G401 (cell line): Measurements from ENCODE around the gene TPM4. TPM values are rescaled to one million over a fixed set of nuclear protein-coding genes. Genes with fewer than 3 reads are reported as not detected.

Experiments used
- DNase-seq: peaks from one replicate; pipeline ENCODE4 v3.0.0-alpha.2; 2015; ENCODE audit warnings: low spot score
- in situ Hi-C: cut with HindIII; loops from 2 replicates; pipeline ENCODE4 v1.10.0; 2016; ENCODE audit warnings: low sequenced_read_pairs, mixed read lengths
- total RNA-seq: library from RNA; depleted of rRNA; stranded (reverse); fragments of >200 nt; shearing (Covaris generic); gene quantifications from 2 replicates; pipeline ENCODE4 v1.2.3, GENCODE V29; 2014

Gene TPM4
- total RNA-seq, 1 experiment from 2014 or later, result 385 TPM

- in situ Hi-C loops, result loop anchor here (5.0 kb wide), 1 partner anchor 87 kb away; no protein-coding TSS in a partner anchor
- DNase-seq, result no peak
Observed at GRCh38 chr19:16040642-16041041, 35.7 kb upstream of the TPM4 start.

DNA sequence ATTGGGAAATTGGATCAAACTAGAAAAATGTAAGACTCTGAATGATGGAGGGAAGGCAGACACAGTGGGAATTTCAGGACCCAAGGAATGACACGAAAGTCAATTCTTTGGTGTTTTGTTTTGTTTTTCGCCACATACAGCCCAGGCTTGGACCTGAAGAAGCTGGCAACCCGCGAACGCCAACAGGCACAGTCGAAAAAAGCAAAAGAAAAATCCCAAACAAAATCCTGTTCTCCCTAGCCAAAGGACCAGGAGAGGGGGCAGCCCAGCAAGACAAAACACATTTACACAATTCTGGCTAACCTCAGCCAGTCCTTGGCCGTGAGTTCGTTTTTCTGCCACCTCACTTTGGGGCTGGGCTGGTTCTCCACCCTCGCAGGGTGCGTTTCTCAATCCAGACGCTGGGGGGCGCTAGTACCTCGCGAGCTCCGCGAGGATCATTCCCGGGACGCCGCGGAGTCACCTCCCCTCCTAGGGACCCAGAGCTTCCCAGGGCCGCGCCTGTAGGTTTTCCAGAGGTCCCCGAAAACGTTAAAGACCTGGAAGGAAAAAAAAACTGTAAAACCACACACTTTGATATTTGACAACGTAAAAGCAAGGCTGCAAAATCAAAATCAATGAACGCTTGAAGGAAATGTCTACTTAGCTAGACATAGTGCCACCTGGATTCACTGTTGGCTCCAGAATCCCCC lies 34.9 kb upstream of the TPM4 start:
- DNase-seq, result peak; percentile 77
- in situ Hi-C loops, result loop anchor here (5.0 kb wide), 1 partner anchor 86 kb away; no protein-coding TSS in a partner anchor

DNA sequence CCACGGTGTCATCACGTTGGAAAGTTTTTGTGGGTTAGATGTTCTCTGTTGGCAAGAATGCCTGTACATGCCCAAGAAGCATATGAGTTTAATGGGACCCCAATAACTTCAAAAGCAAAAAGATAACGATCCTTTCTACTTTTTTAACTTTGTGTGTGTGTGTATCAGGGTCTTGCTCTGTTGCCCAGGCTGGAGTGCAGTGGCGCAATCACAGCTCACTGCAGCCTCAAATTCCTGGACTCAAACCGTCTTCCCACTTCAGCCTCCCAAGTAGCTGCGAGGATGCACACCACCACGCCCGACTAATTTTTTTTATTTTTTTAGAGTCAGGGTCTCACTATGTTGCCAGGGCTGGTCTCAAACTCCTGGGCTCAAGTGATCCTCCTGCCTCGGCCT lies 34.3 kb upstream of the TPM4 start:
- DNase-seq, result no peak
- in situ Hi-C loops, result loop anchor here (5.0 kb wide), 1 partner anchor 85 kb away; no protein-coding TSS in a partner anchor

GRCh38 chr19:16042533-16043085 lies 33.7 kb upstream of the TPM4 start:
- no peak for DNase-seq
- in situ Hi-C loops, result loop anchor here (5.0 kb wide), 1 partner anchor 85 kb away; no protein-coding TSS in a partner anchor

DNA sequence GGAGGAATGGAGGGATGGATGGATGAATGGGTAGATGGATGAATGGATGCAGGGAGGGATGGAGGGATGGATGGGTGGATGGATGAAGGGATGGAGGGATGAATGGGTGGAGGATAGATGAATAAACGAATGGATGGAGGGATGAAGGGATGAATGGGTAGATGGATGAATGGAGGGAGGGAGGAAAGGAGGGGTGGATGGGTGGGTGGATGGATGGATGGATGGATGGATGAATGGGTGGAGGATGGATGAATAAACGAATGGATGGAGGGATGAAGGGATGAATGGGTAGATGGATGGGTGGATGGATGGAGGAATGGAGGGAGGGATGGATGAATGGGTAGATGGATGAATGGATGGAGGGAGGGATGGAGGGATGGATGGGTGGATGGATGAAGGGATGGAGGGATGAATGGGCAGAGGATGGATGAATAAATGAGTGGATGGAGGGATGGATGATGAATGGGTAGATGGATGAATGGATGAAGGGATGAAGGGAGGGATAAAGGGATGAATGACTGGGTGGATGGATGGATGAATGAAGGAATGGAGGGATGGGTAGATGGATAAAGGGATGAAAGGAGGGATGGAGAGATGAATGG lies 33.0 kb upstream of the TPM4 start:
- in situ Hi-C loops, result loop anchor here (5.0 kb wide), 1 partner anchor 84 kb away; no protein-coding TSS in a partner anchor
- no peak for DNase-seq

DNA sequence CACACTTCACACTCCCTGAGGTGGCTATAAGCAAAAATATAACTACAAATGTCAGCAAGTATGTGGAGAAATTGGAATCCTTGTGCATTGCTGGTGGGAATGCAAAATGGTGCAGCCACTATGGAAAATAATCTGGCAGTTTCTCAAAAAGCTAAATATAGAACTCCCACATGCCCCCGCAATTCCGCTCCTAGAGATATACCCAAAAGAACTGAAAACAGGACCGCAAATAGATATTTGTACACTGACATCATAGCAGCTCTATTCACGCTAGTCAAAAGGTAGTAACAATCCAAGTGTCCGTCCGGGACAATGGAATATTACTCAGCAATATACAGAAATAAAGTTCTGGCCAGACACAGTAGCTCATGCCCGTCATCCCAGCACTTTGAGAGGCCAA lies 31.5 kb upstream of the TPM4 start:
- DNase-seq, result no peak
- in situ Hi-C loops, result loop anchor here (5.0 kb wide), 1 partner anchor 83 kb away; no protein-coding TSS in a partner anchor

GRCh38 chr19:16045171-16045570 lies 31.1 kb upstream of the TPM4 start:
- no peak for DNase-seq
- in situ Hi-C loops, result no loop called here

DNA sequence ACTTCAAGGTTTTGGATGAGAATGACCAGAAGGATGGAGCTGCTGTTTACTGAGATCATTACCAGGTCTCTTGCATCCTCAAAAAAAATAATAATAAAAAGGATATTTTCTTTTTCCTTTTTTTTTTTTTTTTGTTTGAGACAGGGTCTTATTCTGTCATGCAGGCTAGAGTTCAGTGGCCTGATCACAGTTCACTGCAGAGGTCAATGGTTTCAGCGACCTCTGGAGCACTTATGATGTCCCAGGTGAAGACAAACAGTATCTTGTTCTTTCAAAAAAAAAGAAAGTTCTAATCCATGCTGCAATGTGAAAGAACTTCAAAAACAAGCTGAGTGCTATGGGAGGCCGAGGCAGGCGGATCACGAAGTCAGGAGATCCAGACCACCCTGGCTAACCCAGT lies 30.4 kb upstream of the TPM4 start:
- no peak for DNase-seq
- in situ Hi-C loops, result no loop called here

GRCh38 chr19:16048583-16048982 lies 27.7 kb upstream of the TPM4 start:
- no peak for DNase-seq
- in situ Hi-C loops, result no loop called here

- in situ Hi-C loops, result no loop called here
- peak; percentile 25 for DNase-seq
Observed at GRCh38 chr19:16051254-16052025, 24.9 kb upstream of the TPM4 start.

DNA sequence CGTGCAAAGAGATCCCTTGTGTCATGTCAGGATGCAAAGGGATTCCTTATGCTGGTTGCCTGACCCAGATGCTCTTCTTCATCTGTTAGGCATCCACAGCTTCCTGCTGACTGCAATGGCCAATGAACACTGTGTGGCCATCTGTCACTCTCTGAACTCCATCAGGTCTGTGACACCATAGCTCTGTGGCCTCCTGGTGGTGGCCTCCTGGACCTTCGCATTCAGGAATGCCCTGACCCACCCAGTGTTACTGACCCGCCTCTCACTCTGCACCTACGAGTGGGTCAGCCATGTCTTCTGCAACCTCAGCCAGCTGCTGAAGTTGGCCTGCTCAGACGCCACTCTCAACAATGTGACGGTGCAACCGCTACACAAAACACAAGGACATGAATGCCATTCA lies 23.9 kb upstream of the TPM4 start:
- DNase-seq, result peak; percentile 26
- in situ Hi-C loops, result no loop called here

- in situ Hi-C loops, result no loop called here
- DNase-seq, result no peak
Observed at GRCh38 chr19:16057062-16057461, 19.2 kb upstream of the TPM4 start.

GRCh38 chr19:16060294-16060693 lies 16.0 kb upstream of the TPM4 start:
- in situ Hi-C loops, result no loop called here
- no peak for DNase-seq

GRCh38 chr19:16061943-16062342 lies 14.4 kb upstream of the TPM4 start:
- DNase-seq, result no peak
- in situ Hi-C loops, result no loop called here

- no peak for DNase-seq
- in situ Hi-C loops, result no loop called here
Observed at GRCh38 chr19:16062789-16063188, 13.5 kb upstream of the TPM4 start.

DNA sequence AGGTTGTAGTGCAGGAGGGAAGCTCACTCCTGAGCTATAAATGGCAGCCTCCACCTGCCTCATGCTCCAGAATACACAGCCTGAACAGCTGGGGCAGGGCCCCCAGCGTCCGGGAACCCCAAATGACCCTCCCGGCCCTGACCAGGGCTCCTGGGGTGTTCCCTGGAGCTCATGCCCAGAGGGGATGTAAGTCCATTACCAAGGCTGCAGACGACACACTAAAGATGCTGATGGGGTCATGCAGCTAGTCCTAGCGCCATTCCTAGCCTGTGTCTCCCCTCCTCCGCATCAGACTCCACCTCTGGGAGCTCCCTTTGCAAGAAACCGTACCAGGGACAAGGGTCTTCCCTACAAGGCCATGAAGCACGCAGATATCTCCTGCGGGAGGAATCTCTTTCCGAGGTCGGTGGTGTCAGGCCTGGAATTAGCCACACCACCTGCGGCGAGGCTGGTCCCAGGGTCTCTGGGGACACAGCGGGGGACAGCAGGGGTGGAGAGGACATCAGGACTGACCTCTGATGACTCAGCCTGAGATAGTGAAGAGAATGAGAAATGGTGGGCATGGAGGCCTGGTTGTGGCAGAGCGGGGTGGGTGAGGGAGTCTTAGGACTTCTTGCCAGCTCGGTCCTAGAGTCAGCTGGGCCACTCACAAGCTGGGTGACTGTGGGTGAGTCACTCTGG lies 11.9 kb upstream of the TPM4 start:
- no peak for DNase-seq
- in situ Hi-C loops, result no loop called here

DNA sequence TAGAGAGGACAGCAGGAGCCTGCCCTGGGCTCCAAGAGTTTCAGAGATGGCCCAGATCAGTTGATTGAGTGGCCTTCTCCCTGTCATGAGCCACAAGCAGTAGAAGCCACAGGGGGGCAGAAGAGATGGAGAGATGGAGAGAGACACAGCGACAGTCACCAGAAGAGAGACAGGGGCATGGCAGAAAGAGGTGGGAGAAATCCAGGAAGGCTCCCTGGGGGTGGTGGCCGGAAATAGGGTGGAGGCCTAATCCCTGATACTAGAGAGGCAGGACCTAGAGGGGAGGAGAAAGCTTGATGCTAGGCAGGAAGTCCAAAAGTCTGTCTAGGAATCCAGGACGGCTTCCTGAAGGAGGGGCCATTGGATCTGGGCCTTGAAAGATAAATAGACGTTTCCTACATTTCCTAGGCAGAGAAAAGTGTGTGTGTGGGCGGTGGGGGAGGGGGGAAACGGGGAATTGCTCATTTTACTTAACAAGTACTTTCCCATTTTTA lies 9.6 kb upstream of the TPM4 start:
- in situ Hi-C loops, result no loop called here
- no peak for DNase-seq

- peak; percentile 86 for DNase-seq
- in situ Hi-C loops, result no loop called here
Observed at GRCh38 chr19:16067205-16067938, 8.9 kb upstream of the TPM4 start.
